B cell (primary cell): Measurements from ENCODE around the gene DLGAP4.

Experiments
- EZH2 ChIP-seq: IDR thresholded peaks from 2 replicates; pipeline ENCODE4 v1.6.1; 2012; ENCODE audit warnings: borderline replicate concordance, low read depth, mild to moderate bottlenecking, moderate library complexity, low read length; ENCODE audit not compliant: insufficient read depth, poor library complexity, severe bottlenecking
- TF ChIP-seq, protein P1 (sequence below): fragments of 200-600 bp; IDR thresholded peaks from one replicate; pipeline ENCODE4 v1.8.0; 2022; ENCODE audit warnings: antibody characterized with exemption, mild to moderate bottlenecking

DNA sequence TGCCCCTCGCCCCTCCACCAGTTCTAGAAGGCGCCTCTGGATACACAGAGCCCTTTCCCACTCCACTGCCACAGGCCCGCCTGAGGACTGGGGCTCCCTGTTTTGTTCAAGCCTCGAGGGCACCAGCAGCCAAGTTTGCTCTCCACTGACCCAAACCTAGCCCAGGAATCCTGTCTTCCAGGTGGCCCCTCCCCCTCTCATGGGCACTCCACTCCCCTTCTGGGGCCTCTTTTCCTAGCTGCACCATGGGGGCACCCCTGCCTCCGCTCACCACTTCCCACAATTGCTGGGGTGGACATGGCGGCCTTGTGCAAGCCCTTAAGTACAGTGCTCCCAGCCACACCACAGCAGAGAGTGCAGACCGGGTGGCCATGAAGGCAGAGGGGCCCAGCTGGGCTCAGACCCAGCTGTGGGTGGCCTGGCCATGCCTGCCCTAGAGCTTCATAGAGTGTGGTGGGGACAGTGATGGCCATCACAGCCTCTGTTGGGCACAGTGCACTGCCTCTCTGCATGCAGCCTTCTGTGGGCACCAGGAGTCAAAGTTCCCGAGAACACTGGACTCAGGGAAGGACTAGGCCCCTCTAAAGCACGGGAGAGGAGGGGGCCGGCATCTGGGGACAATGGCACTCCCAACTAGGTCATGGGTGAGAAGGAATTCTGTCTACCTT lies 236.5 kb downstream of the DLGAP4 start:
- TF ChIP-seq, protein P1, sequence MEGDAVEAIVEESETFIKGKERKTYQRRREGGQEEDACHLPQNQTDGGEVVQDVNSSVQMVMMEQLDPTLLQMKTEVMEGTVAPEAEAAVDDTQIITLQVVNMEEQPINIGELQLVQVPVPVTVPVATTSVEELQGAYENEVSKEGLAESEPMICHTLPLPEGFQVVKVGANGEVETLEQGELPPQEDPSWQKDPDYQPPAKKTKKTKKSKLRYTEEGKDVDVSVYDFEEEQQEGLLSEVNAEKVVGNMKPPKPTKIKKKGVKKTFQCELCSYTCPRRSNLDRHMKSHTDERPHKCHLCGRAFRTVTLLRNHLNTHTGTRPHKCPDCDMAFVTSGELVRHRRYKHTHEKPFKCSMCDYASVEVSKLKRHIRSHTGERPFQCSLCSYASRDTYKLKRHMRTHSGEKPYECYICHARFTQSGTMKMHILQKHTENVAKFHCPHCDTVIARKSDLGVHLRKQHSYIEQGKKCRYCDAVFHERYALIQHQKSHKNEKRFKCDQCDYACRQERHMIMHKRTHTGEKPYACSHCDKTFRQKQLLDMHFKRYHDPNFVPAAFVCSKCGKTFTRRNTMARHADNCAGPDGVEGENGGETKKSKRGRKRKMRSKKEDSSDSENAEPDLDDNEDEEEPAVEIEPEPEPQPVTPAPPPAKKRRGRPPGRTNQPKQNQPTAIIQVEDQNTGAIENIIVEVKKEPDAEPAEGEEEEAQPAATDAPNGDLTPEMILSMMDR, result no peak
- TF ChIP-seq EZH2, result no peak
